CD8-positive, alpha-beta memory T cell (primary cell): ENCODE data around the gene PSMB7. TPM values are rescaled to one million over a fixed set of nuclear protein-coding genes. Genes with fewer than 3 reads are reported as not detected.
A peak's percentile ranks its signal among the peaks of the same experiment; 100 is the strongest.

Source experiments
- CTCF ChIA-PET: fragments of 350-600 bp; sonication (Branson Sonifier 250); formaldehyde crosslinking; loops from one replicate; lab custom pipeline; 2021; ENCODE audit warnings: antibody characterized with exemption; lab: Charles Lee
- POLR2A ChIA-PET: fragments of 350-600 bp; sonication (Branson Sonifier 250); formaldehyde crosslinking; loops from one replicate; lab custom pipeline; 2021; ENCODE audit warnings: antibody characterized with exemption; lab: Charles Lee
- DNase-seq, 5 donors: peaks; one replicate each; pipeline versions ENCODE4 v3.0.0 to v3.0.0-alpha.2; 2020 to 2022; ENCODE audit warnings: mixed read lengths in 1 of 5
- H3K27ac ChIP-seq: one replicate; pipeline ENCODE4 v1.7.0; 2013; ENCODE audit warnings: low read depth, mild to moderate bottlenecking, low read length, moderate library complexity
- H3K27me3 ChIP-seq: 2 replicates; pipeline ENCODE4 v1.7.0; 2013; ENCODE audit warnings: low read length, mild to moderate bottlenecking; ENCODE audit not compliant: insufficient read depth, poor library complexity, severe bottlenecking
- H3K36me3 ChIP-seq: 2 replicates; pipeline ENCODE4 v1.7.0; 2013; ENCODE audit warnings: mild to moderate bottlenecking, low read length, moderate library complexity; ENCODE audit not compliant: insufficient read depth
- H3K4me1 ChIP-seq: 2 replicates; pipeline ENCODE4 v1.7.0; 2013; ENCODE audit warnings: mild to moderate bottlenecking, low read length, moderate library complexity; ENCODE audit not compliant: insufficient read depth
- H3K4me3 ChIP-seq: 2 replicates; pipeline ENCODE4 v1.7.0; 2013; ENCODE audit warnings: mild to moderate bottlenecking, low read length
- H3K9me3 ChIP-seq: 2 replicates; pipeline ENCODE4 v1.7.0; 2013; ENCODE audit warnings: mild to moderate bottlenecking, low read length
- H3K27ac Mint-ChIP-seq, 8 donors: one replicate each; pipeline ENCODE4 v1.8.0; 2020 to 2021; ENCODE audit warnings: mixed read lengths in 8 of 8, mild to moderate bottlenecking in 6 of 8, inconsistent platforms in 3 of 8, moderate library complexity in 3 of 8
- H3K27me3 Mint-ChIP-seq, 2 donors: one replicate each; pipeline ENCODE4 v1.8.0; 2020 to 2021; ENCODE audit warnings: mixed read lengths in 2 of 2, mild to moderate bottlenecking in 1 of 2, moderate library complexity in 1 of 2
- H3K36me3 Mint-ChIP-seq, 3 donors: one replicate each; pipeline ENCODE4 v1.8.0; 2020 to 2021; ENCODE audit warnings: mixed read lengths in 3 of 3, inconsistent platforms in 1 of 3, mild to moderate bottlenecking in 1 of 3
- H3K4me1 Mint-ChIP-seq, 3 donors: one replicate each; pipeline ENCODE4 v1.8.0; 2020 to 2021; ENCODE audit warnings: mixed read lengths in 3 of 3, inconsistent platforms in 1 of 3, mild to moderate bottlenecking in 1 of 3
- H3K4me3 Mint-ChIP-seq, 7 donors: one replicate each; pipeline ENCODE4 v1.8.0; 2020 to 2021; ENCODE audit warnings: mixed read lengths in 7 of 7, mild to moderate bottlenecking in 6 of 7, moderate library complexity in 4 of 7, inconsistent platforms in 2 of 7
- H3K9me3 Mint-ChIP-seq, 5 donors: one replicate each; pipeline ENCODE4 v1.8.0; 2020 to 2022; ENCODE audit warnings: mixed read lengths in 5 of 5, mild to moderate bottlenecking in 3 of 5, moderate library complexity in 2 of 5, inconsistent platforms in 1 of 5
- polyA plus RNA-seq: library from polyadenylated mRNA; unstranded; fragments of 300-500 nt; fragmentation: Illumina TruSeq; gene quantifications from one replicate; pipeline ENCODE4 v1.2.3, GENCODE V29; 2021
- total RNA-seq, 2 experiments: library from RNA; stranded (reverse); gene quantifications; one replicate each; pipeline ENCODE4 v1.2.3, GENCODE V29; 2021

PSMB7 gene
- total and polyA plus RNA-seq, 3 experiments from 2014 or later = 161 to 215 (median 215) TPM

- no peaks in the 10 kb centered on the region for H3K4me1 ChIP-seq
- POLR2A ChIA-PET = no interaction called here
Measured at GRCh38 chr9:124370896-124371582, 44.2 kb downstream of the PSMB7 start.

GRCh38 chr9:124369231-124369797, 45.9 kb downstream of the PSMB7 start:
- H3K4me3 ChIP-seq = no peak overlapping the region
- no peak overlapping the region for H3K4me3 Mint-ChIP-seq
- peaks cover 3 to 38% (median 11%) of the 10 kb centered on the region in 3 donors for H3K36me3 Mint-ChIP-seq
- no peaks in the 10 kb centered on the region for H3K27me3 Mint-ChIP-seq
- no peak overlapping the region for H3K27ac ChIP-seq
- no peaks in the 10 kb centered on the region for H3K9me3 ChIP-seq
- no peaks in the 10 kb centered on the region for H3K36me3 ChIP-seq
- no peak for DNase-seq
- no peaks in the 10 kb centered on the region for H3K27me3 ChIP-seq
- H3K4me1 Mint-ChIP-seq = peaks cover 52 to 90% (median 86%) of the 10 kb centered on the region in 3 donors
- ChIA-PET CTCF (no interaction called here), POLR2A (no interaction called here)
- H3K4me1 ChIP-seq = no peaks in the 10 kb centered on the region
- H3K27ac Mint-ChIP-seq = peak overlapping the region in 2 of 8 donors; percentile 2 to 68
- no peaks in the 10 kb centered on the region for H3K9me3 Mint-ChIP-seq

More at GRCh38 chr9:124370896-124371582, 44.2 kb downstream of the PSMB7 start:
- H3K27ac ChIP-seq = no peak overlapping the region
- H3K9me3 ChIP-seq = no peaks in the 10 kb centered on the region
- H3K4me3 Mint-ChIP-seq = no peak overlapping the region
- peaks cover 48 to 82% (median 80%) of the 10 kb centered on the region in 3 donors for H3K4me1 Mint-ChIP-seq
- no peak overlapping the region for H3K4me3 ChIP-seq
- DNase-seq = no peak
- no peaks in the 10 kb centered on the region for H3K9me3 Mint-ChIP-seq
- no peaks in the 10 kb centered on the region for H3K36me3 ChIP-seq
- no peaks in the 10 kb centered on the region for H3K27me3 ChIP-seq
- H3K27ac Mint-ChIP-seq = peak overlapping the region in 2 of 8 donors; percentile 21 to 44
- H3K36me3 Mint-ChIP-seq = peaks cover 10 to 32% (median 11%) of the 10 kb centered on the region in 3 donors
- CTCF ChIA-PET = no interaction called here
- no peaks in the 10 kb centered on the region for H3K27me3 Mint-ChIP-seq

GRCh38 chr9:124368692-124369091, 46.5 kb downstream of the PSMB7 start:
- no peak for DNase-seq
- peaks cover 47 to 91% (median 87%) of the 10 kb centered on the region in 3 donors for H3K4me1 Mint-ChIP-seq
- peak overlapping the region in 1 of 8 donors; percentile 70 for H3K27ac Mint-ChIP-seq
- no peaks in the 10 kb centered on the region for H3K9me3 ChIP-seq
- no peak overlapping the region for H3K4me3 ChIP-seq
- CTCF ChIA-PET = no interaction called here
- POLR2A ChIA-PET = no interaction called here
- no peak overlapping the region for H3K4me3 Mint-ChIP-seq
- no peaks in the 10 kb centered on the region for H3K27me3 Mint-ChIP-seq
- H3K36me3 ChIP-seq = no peaks in the 10 kb centered on the region
- no peaks in the 10 kb centered on the region for H3K9me3 Mint-ChIP-seq
- H3K4me1 ChIP-seq = no peaks in the 10 kb centered on the region
- no peaks in the 10 kb centered on the region for H3K27me3 ChIP-seq
- H3K36me3 Mint-ChIP-seq = peaks cover 3 to 38% (median 7%) of the 10 kb centered on the region in 3 donors
- no peak overlapping the region for H3K27ac ChIP-seq

GRCh38 chr9:124366476-124367220, 48.6 kb downstream of the PSMB7 start:
- no peaks in the 10 kb centered on the region for H3K27me3 Mint-ChIP-seq
- no peak for DNase-seq
- CTCF ChIA-PET = no interaction called here

GRCh38 chr9:124365036-124365435, 50.2 kb downstream of the PSMB7 start:
- Histone ChIP-seq H3K36me3 (no peaks in the 10 kb centered on the region), H3K4me1 (no peaks in the 10 kb centered on the region), H3K9me3 (no peaks in the 10 kb centered on the region), H3K27me3 (no peaks in the 10 kb centered on the region), H3K27ac (no peak overlapping the region), H3K4me3 (no peak overlapping the region)
- Mint-ChIP-seq H3K4me3 (no peak overlapping the region), H3K4me1 (peaks cover 52 to 86% (median 85%) of the 10 kb centered on the region in 3 donors), H3K27ac (peak overlapping the region in 4 of 8 donors; percentile 7 to 67 (median 51)), H3K36me3 (peaks cover 3 to 46% (median 13%) of the 10 kb centered on the region in 3 donors), H3K27me3 (no peaks in the 10 kb centered on the region), H3K9me3 (no peaks in the 10 kb centered on the region)
- ChIA-PET CTCF (no interaction called here), POLR2A (no interaction called here)
- no peak for DNase-seq

More at GRCh38 chr9:124366476-124367220, 48.6 kb downstream of the PSMB7 start:
- peaks cover 3 to 46% (median 13%) of the 10 kb centered on the region in 3 donors for H3K36me3 Mint-ChIP-seq
- H3K4me1 Mint-ChIP-seq = peaks cover 48 to 88% (median 87%) of the 10 kb centered on the region in 3 donors
- H3K27ac ChIP-seq = no peak overlapping the region
- H3K9me3 ChIP-seq = no peaks in the 10 kb centered on the region
- no peaks in the 10 kb centered on the region for H3K9me3 Mint-ChIP-seq
- no peak overlapping the region for H3K4me3 ChIP-seq
- H3K4me3 Mint-ChIP-seq = no peak overlapping the region
- H3K27ac Mint-ChIP-seq = peak overlapping the region in 5 of 8 donors; percentile 1 to 77 (median 58)
- POLR2A ChIA-PET = no interaction called here
- no peaks in the 10 kb centered on the region for H3K36me3 ChIP-seq
- H3K27me3 ChIP-seq = no peaks in the 10 kb centered on the region
- H3K4me1 ChIP-seq = no peaks in the 10 kb centered on the region

GRCh38 chr9:124364141-124364540, 51.1 kb downstream of the PSMB7 start:
- no peak overlapping the region for H3K4me3 Mint-ChIP-seq
- ChIA-PET CTCF (no interaction called here), POLR2A (no interaction called here)
- Histone ChIP-seq H3K27me3 (no peaks in the 10 kb centered on the region), H3K4me1 (peaks cover 4% of the 10 kb centered on the region), H3K36me3 (no peaks in the 10 kb centered on the region), H3K9me3 (no peaks in the 10 kb centered on the region), H3K27ac (no peak overlapping the region), H3K4me3 (no peak overlapping the region)
- H3K27me3 Mint-ChIP-seq = no peaks in the 10 kb centered on the region
- H3K36me3 Mint-ChIP-seq = peaks cover 3 to 46% (median 13%) of the 10 kb centered on the region in 3 donors
- peaks cover 54 to 86% (median 85%) of the 10 kb centered on the region in 3 donors for H3K4me1 Mint-ChIP-seq
- H3K27ac Mint-ChIP-seq = no peak overlapping the region
- H3K9me3 Mint-ChIP-seq = no peaks in the 10 kb centered on the region
- DNase-seq = no peak

- Histone ChIP-seq H3K9me3 (no peaks in the 10 kb centered on the region), H3K4me3 (no peak overlapping the region), H3K36me3 (no peaks in the 10 kb centered on the region), H3K4me1 (peaks cover 4% of the 10 kb centered on the region), H3K27me3 (no peaks in the 10 kb centered on the region), H3K27ac (no peak overlapping the region)
- CTCF ChIA-PET = no interaction called here
- Mint-ChIP-seq H3K4me1 (peaks cover 56 to 86% (median 85%) of the 10 kb centered on the region in 3 donors), H3K27me3 (no peaks in the 10 kb centered on the region), H3K36me3 (peaks cover 3 to 46% (median 13%) of the 10 kb centered on the region in 3 donors), H3K27ac (peak overlapping the region in 2 of 8 donors; percentile 13 to 67), H3K9me3 (no peaks in the 10 kb centered on the region), H3K4me3 (no peak overlapping the region)
- POLR2A ChIA-PET = no interaction called here
- DNase-seq = no peak
Measured at GRCh38 chr9:124363326-124364096, 51.7 kb downstream of the PSMB7 start.
